GM12878 (cell line): ENCODE data around the gene PCTP.

Experiments used
- BCL3 ChIP-seq: IDR thresholded peaks from 2 replicates; pipeline ENCODE4 v1.6.1; 2011; ENCODE audit warnings: borderline replicate concordance, low read depth, mild to moderate bottlenecking, moderate library complexity, low read length; ENCODE audit not compliant: insufficient read depth, poor library complexity, severe bottlenecking
- BHLHE40 ChIP-seq, 2 experiments: fragments of 450-650 bp in 1 of 2; IDR thresholded peaks; 2 replicates each; pipeline ENCODE4 v1.6.1; 2011 to 2017; ENCODE audit warnings: low read depth in 2 of 2, borderline replicate concordance in 1 of 2, improper control_type of control experiment in 1 of 2, low read length in 1 of 2, mild to moderate bottlenecking in 1 of 2
- CBX3 ChIP-seq: fragments of 200-600 bp; sonication (generic); IDR thresholded peaks from 2 replicates; pipeline ENCODE4 v1.6.1; 2016; ENCODE audit warnings: low read depth, borderline replicate concordance
- CEBPB ChIP-seq, 2 experiments: fragments of 150-350 bp in 1 of 2; IDR thresholded peaks; 2 replicates each; pipeline ENCODE4 v1.6.1; 2012 to 2014; ENCODE audit warnings: low read depth in 2 of 2, low read length in 2 of 2, borderline replicate concordance in 1 of 2, inconsistent platforms in 1 of 2
- CTCF ChIP-seq, 3 experiments: IDR thresholded peaks in 2 of 3; conservative IDR thresholded peaks in 1 of 3; 2 replicates each; pipeline ENCODE4 v1.5.1; 2011; ENCODE audit warnings: low read depth in 3 of 3, low read length in 3 of 3, mild to moderate bottlenecking in 3 of 3, control low read depth in 2 of 3, moderate library complexity in 2 of 3, inconsistent platforms in 1 of 3, mixed read lengths in 1 of 3; ENCODE audit not compliant: control insufficient read depth in 2 of 3, insufficient read depth in 1 of 3; ENCODE audit errors: extremely low read depth in 1 of 3
- DPF2 ChIP-seq: fragments of 450-650 bp; IDR thresholded peaks from 2 replicates; pipeline ENCODE4 v1.6.1; 2017; ENCODE audit warnings: mild to moderate bottlenecking
- ELK1 ChIP-seq: IDR thresholded peaks from 2 replicates; pipeline ENCODE4 v1.6.1; 2012; ENCODE audit warnings: low read depth, low read length, improper control_type of control experiment
- NRF1 ChIP-seq: conservative IDR thresholded peaks from 2 replicates; pipeline ENCODE4 v1.6.1; 2011; ENCODE audit warnings: mild to moderate bottlenecking, low read depth, low read length, improper control_type of control experiment
- USF1 ChIP-seq: IDR thresholded peaks from 2 replicates; pipeline ENCODE4 v1.6.1; 2011; ENCODE audit warnings: borderline replicate concordance, low read depth, mild to moderate bottlenecking, moderate library complexity, mixed read lengths, low read length; ENCODE audit not compliant: insufficient read depth; ENCODE audit errors: extremely low read length
- USF2 ChIP-seq: IDR thresholded peaks from 2 replicates; pipeline ENCODE4 v1.6.1; 2011; ENCODE audit warnings: low read depth, low read length, improper control_type of control experiment, borderline replicate concordance
- ZSCAN29 ChIP-seq: fragments of 450-650 bp; IDR thresholded peaks from 2 replicates; pipeline ENCODE4 v1.6.1; 2017; ENCODE audit warnings: mild to moderate bottlenecking, moderate library complexity

- TF ChIP-seq ELK1 (no peak), ZSCAN29 (no peak), BHLHE40 (IDR thresholded peaks at IDR 0.05; ENCODE audit: borderline replicate concordance in 1 of 2, low read depth in 2 of 2, low read length in 1 of 2) (no peak), BCL3 (no peak), USF1 (no peak), NRF1 (no peak), DPF2 (no peak), CBX3 (no peak), USF2 (no peak), CTCF (IDR thresholded peaks at IDR 0.05 in 2 of 3, conservative IDR thresholded peaks at IDR 0.05 in 1 of 3; ENCODE audit: control insufficient read depth in 2 of 3, extremely low read depth in 1 of 3, insufficient read depth in 1 of 3, low read depth in 3 of 3, low read length in 3 of 3) (no peak), CEBPB (IDR thresholded peaks at IDR 0.05; ENCODE audit: borderline replicate concordance in 1 of 2, low read depth in 2 of 2, low read length in 2 of 2) (no peak)
These were observed 21.4 kb upstream of the PCTP start for GRCh38 chr17:55729484-55729883.
